DMS153 treated with DMSO at 0.1 percent for 48 hours (cell line): Measurements from ENCODE around the gene PPP1R27.
A peak's percentile ranks its signal among the peaks of the same experiment; 100 is the strongest.
"Not testable (repeated sequence)": the region's sequence is repeated elsewhere in the genome, so short reads cannot be mapped to it uniquely, and the experiment has no call there.

Experiments used
- DNase-seq: peaks from one replicate; lab custom pipeline; 2025; ENCODE audit not compliant: unreplicated experiment; lab: John Stamatoyannopoulos, UW

Gene PPP1R27

GRCh38 chr17:81842378-81842724 is 7.5 kb upstream of the PPP1R27 start:
- no peak for DNase-seq

GRCh38 chr17:81841866-81842265 is 7.0 kb upstream of the PPP1R27 start:
- no peak for DNase-seq

GRCh38 chr17:81840826-81841778 is 6.3 kb upstream of the PPP1R27 start:
- DNase-seq: no peak

- not testable (repeated sequence) for DNase-seq
Measured at GRCh38 chr17:81840059-81840458, 5.2 kb upstream of the PPP1R27 start.

GRCh38 chr17:81839301-81839700 is 4.5 kb upstream of the PPP1R27 start:
- no peak for DNase-seq

GRCh38 chr17:81838753-81839255 is 4.0 kb upstream of the PPP1R27 start:
- DNase-seq: no peak

- DNase-seq: no peak
Measured at GRCh38 chr17:81837641-81838040, 2.8 kb upstream of the PPP1R27 start.

GRCh38 chr17:81833921-81834830 is 674 bp downstream of the PPP1R27 start:
- DNase-seq: no peak

- DNase-seq: peak; percentile 80
Measured at GRCh38 chr17:81833160-81833920, 1.5 kb downstream of the PPP1R27 start, which contains the start of gene MCRIP1. MCRIP1 (minus strand) TSS chr17:81833291; CDS start chr17:81824506, 8,785 bp downstream.

- no peak for DNase-seq
Measured at GRCh38 chr17:81832608-81833159, 2.2 kb downstream of the PPP1R27 start.

- DNase-seq: no peak
Measured at GRCh38 chr17:81831957-81832607, 2.8 kb downstream of the PPP1R27 start.

GRCh38 chr17:81831563-81831956 is 3.3 kb downstream of the PPP1R27 start:
- DNase-seq: no peak

GRCh38 chr17:81829858-81830257 is 5.0 kb downstream of the PPP1R27 start:
- DNase-seq: no peak

- no peak for DNase-seq
Measured at GRCh38 chr17:81828656-81829055, 6.2 kb downstream of the PPP1R27 start.

GRCh38 chr17:81825841-81826466 is 8.9 kb downstream of the PPP1R27 start:
- DNase-seq: no peak

- DNase-seq: no peak
Measured at GRCh38 chr17:81824595-81824994, 10.3 kb downstream of the PPP1R27 start.

GRCh38 chr17:81823820-81824550 is 10.9 kb downstream of the PPP1R27 start:
- DNase-seq: no peak

- no peak for DNase-seq
Measured at GRCh38 chr17:81822996-81823819, 11.6 kb downstream of the PPP1R27 start.
